ENCODE measurements around the gene ARPC5. TPM values are rescaled to one million over a fixed set of nuclear protein-coding genes. Genes with fewer than 3 reads are reported as not detected.

The ARPC5 gene
- total RNA-seq, 1 donor from 2014 or later, result 68.0 TPM

GRCh38 chr1:183611021-183611420 lies 24.6 kb downstream of the ARPC5 start:
- no peak for TF ChIP-seq CTCF (IDR thresholded peaks at IDR 0.05; ENCODE audit: unreplicated experiment)
- Mint-ChIP-seq H3K27ac (no peak overlapping the region), H3K36me3 (ENCODE audit: insufficient read depth) (no peaks in the 10 kb centered on the region), H3K4me3 (ENCODE audit: low read depth) (no peak overlapping the region), H3K4me1 (ENCODE audit: low read depth) (no peaks in the 10 kb centered on the region), H3K9me3 (ENCODE audit: low read depth) (no peaks in the 10 kb centered on the region), H3K27me3 (peaks cover 6% of the 10 kb centered on the region)
- DNase-seq (ENCODE audit: low spot score, unreplicated experiment), result no peak

GRCh38 chr1:183609759-183610452 lies 25.7 kb downstream of the ARPC5 start:
- no peaks in the 10 kb centered on the region for H3K4me1 Mint-ChIP-seq (ENCODE audit: low read depth)
- DNase-seq (ENCODE audit: low spot score, unreplicated experiment), result no peak
- H3K9me3 Mint-ChIP-seq (ENCODE audit: low read depth), result no peaks in the 10 kb centered on the region
- no peak overlapping the region for H3K4me3 Mint-ChIP-seq (ENCODE audit: low read depth)
- H3K27ac Mint-ChIP-seq, result no peak overlapping the region
- no peaks in the 10 kb centered on the region for H3K36me3 Mint-ChIP-seq (ENCODE audit: insufficient read depth)
- H3K27me3 Mint-ChIP-seq, result peaks cover 5% of the 10 kb centered on the region
- no peak for TF ChIP-seq CTCF (IDR thresholded peaks at IDR 0.05; ENCODE audit: unreplicated experiment)

GRCh38 chr1:183609313-183609712 lies 26.3 kb downstream of the ARPC5 start:
- H3K9me3 Mint-ChIP-seq (ENCODE audit: low read depth), result no peaks in the 10 kb centered on the region
- no peak for TF ChIP-seq CTCF (IDR thresholded peaks at IDR 0.05; ENCODE audit: unreplicated experiment)
- H3K4me3 Mint-ChIP-seq (ENCODE audit: low read depth), result no peak overlapping the region
- H3K36me3 Mint-ChIP-seq (ENCODE audit: insufficient read depth), result no peaks in the 10 kb centered on the region
- no peaks in the 10 kb centered on the region for H3K4me1 Mint-ChIP-seq (ENCODE audit: low read depth)
- no peak overlapping the region for H3K27ac Mint-ChIP-seq
- DNase-seq (ENCODE audit: low spot score, unreplicated experiment), result no peak
- peaks cover 3% of the 10 kb centered on the region for H3K27me3 Mint-ChIP-seq

- no peak overlapping the region for H3K4me3 Mint-ChIP-seq (ENCODE audit: low read depth)
- H3K9me3 Mint-ChIP-seq (ENCODE audit: low read depth), result no peaks in the 10 kb centered on the region
- no peaks in the 10 kb centered on the region for H3K36me3 Mint-ChIP-seq (ENCODE audit: insufficient read depth)
- H3K27me3 Mint-ChIP-seq, result peaks cover 9% of the 10 kb centered on the region
- H3K27ac Mint-ChIP-seq, result no peak overlapping the region
- no peak for TF ChIP-seq CTCF (IDR thresholded peaks at IDR 0.05; ENCODE audit: unreplicated experiment)
- DNase-seq (ENCODE audit: low spot score, unreplicated experiment), result no peak
- H3K4me1 Mint-ChIP-seq (ENCODE audit: low read depth), result no peaks in the 10 kb centered on the region
These were observed 28.1 kb downstream of the ARPC5 start for GRCh38 chr1:183607322-183607980.

GRCh38 chr1:183605904-183606303 lies 29.7 kb downstream of the ARPC5 start:
- no peaks in the 10 kb centered on the region for H3K36me3 Mint-ChIP-seq (ENCODE audit: insufficient read depth)
- TF ChIP-seq CTCF (IDR thresholded peaks at IDR 0.05; ENCODE audit: unreplicated experiment), result no peak
- no peak overlapping the region for H3K4me3 Mint-ChIP-seq (ENCODE audit: low read depth)
- peaks cover 9% of the 10 kb centered on the region for H3K27me3 Mint-ChIP-seq
- H3K27ac Mint-ChIP-seq, result no peak overlapping the region
- H3K4me1 Mint-ChIP-seq (ENCODE audit: low read depth), result no peaks in the 10 kb centered on the region
- no peaks in the 10 kb centered on the region for H3K9me3 Mint-ChIP-seq (ENCODE audit: low read depth)
- DNase-seq (ENCODE audit: low spot score, unreplicated experiment), result no peak

Measured in progenitor cell of endocrine pancreas (in vitro differentiated cells).